ENCODE measurements around the gene ANK3. TPM values are rescaled to one million over a fixed set of nuclear protein-coding genes. Genes with fewer than 3 reads are reported as not detected.

The ANK3 gene
- total and polyA plus RNA-seq, 2 experiments from 2014 or later, result 44.9 to 95.8 TPM

DNA sequence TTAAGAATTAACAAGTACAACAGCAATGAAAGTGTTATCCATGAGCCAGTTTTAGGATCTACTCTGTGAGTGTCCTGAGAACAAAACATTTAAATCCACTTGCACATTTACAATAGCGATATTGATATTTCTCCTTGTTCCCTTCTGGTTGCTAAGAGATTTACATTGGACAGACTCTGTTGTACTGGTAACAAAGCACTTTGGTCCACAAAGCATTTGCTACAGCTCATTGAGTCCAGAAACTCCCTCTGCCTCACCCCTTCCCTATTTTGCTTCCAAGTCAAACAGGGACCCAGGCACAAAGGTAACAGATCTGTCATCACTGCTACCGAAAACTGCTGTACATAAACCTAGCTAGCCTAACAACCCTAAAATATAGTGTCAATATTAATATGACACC is 2.1 kb downstream of the ANK3 start:
- H3K4me1 ChIP-seq (ENCODE audit: low read depth), result peaks cover 13% of the 10 kb centered on the region
- no peak for DNase-seq (ENCODE audit: low read depth in 1 of 2, low spot score in 1 of 2)
- no peaks in the 10 kb centered on the region for H3K36me3 ChIP-seq
- no peaks in the 10 kb centered on the region for H3K9me3 ChIP-seq (ENCODE audit: low read depth)
- H3K27ac ChIP-seq, result no peak overlapping the region
- no peak overlapping the region for H3K4me3 ChIP-seq
- no peaks in the 10 kb centered on the region for H3K27me3 ChIP-seq
- TF ChIP-seq, protein P1, sequence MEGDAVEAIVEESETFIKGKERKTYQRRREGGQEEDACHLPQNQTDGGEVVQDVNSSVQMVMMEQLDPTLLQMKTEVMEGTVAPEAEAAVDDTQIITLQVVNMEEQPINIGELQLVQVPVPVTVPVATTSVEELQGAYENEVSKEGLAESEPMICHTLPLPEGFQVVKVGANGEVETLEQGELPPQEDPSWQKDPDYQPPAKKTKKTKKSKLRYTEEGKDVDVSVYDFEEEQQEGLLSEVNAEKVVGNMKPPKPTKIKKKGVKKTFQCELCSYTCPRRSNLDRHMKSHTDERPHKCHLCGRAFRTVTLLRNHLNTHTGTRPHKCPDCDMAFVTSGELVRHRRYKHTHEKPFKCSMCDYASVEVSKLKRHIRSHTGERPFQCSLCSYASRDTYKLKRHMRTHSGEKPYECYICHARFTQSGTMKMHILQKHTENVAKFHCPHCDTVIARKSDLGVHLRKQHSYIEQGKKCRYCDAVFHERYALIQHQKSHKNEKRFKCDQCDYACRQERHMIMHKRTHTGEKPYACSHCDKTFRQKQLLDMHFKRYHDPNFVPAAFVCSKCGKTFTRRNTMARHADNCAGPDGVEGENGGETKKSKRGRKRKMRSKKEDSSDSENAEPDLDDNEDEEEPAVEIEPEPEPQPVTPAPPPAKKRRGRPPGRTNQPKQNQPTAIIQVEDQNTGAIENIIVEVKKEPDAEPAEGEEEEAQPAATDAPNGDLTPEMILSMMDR (IDR thresholded peaks at IDR 0.05; ENCODE audit: low read depth, low read length), result no peak

DNA sequence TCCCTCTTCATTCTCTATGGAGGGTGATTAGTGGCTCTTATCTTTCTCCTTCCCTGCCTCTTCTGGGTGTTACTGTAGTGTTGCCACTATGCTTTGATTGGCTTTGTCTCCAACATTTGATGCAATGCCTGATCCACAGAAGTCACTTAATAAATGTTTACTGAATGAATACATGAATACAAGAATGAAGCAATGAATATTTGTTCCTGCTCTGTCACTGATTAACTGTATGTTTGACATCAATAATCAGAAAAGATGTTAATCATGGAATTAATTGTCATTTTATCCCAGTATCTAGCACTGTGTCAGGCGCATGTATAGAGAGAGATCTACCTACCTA is 4.3 kb downstream of the ANK3 start:
- H3K27me3 ChIP-seq, result no peaks in the 10 kb centered on the region
- no peak overlapping the region for H3K4me3 ChIP-seq
- H3K9me3 ChIP-seq (ENCODE audit: low read depth), result no peaks in the 10 kb centered on the region
- TF ChIP-seq, protein P1 (IDR thresholded peaks at IDR 0.05; ENCODE audit: low read depth, low read length), result no peak
- H3K4me1 ChIP-seq (ENCODE audit: low read depth), result peaks cover 13% of the 10 kb centered on the region
- no peaks in the 10 kb centered on the region for H3K36me3 ChIP-seq
- no peak overlapping the region for H3K27ac ChIP-seq
- DNase-seq (ENCODE audit: low read depth in 1 of 2, low spot score in 1 of 2), result no peak

DNA sequence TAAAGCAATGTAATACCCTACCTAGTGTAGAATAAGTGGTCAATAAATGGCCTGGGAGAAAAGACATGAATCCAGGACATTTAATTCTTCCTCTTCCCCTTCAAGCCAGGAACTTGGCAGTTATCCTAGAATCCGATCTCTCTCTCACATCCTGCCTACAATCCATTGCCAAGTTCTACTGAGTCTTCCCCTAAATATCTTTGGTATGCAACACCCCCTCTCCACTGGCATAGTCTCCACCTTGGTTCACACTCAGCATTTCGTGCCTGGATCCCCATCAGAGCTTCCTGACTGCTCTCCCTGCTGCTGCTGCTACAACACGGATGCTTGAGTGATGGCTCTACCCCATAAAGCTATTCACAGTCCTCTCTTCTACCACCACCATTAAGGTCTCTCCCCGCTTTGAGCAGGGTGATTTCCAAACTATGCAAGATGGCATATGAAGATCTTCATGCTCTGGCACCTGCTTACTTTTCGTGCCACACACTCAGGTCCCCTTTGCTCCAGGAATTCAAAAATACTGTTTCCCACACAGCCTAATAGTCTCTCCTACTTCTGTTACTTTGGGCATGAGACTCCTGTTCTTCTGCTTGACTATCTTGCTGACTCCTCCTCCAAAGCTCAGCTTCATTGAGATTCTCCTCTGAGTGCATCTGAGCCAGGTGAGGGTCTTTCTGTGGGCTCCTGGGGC is 4.8 kb downstream of the ANK3 start:
- no peaks in the 10 kb centered on the region for H3K36me3 ChIP-seq
- TF ChIP-seq, protein P1 (IDR thresholded peaks at IDR 0.05; ENCODE audit: low read depth, low read length), result no peak
- peaks cover 13% of the 10 kb centered on the region for H3K4me1 ChIP-seq (ENCODE audit: low read depth)
- no peaks in the 10 kb centered on the region for H3K27me3 ChIP-seq
- peak in 1 of 2 donors; percentile 97 for DNase-seq (ENCODE audit: low read depth in 1 of 2, low spot score in 1 of 2)
- H3K4me3 ChIP-seq, result no peak overlapping the region
- H3K27ac ChIP-seq, result no peak overlapping the region
- no peaks in the 10 kb centered on the region for H3K9me3 ChIP-seq (ENCODE audit: low read depth)

DNA sequence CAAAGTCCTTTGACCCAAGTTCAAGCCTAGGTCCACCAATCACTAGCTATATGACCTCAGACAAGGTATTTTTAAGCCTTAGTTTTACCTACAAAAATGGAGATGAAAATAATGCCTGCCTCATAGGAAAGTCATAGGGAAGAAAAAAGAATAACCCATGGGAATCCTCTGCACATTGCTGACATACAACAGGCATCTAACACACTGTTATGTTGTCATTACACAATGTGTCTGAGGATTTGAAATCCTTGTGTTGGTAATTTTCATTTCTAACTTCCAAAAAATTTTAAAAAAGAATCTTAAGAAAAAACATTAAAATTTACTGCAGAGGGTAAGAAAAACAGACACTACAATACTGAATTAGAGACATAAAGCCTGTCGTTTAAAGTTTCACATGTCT is 5.7 kb downstream of the ANK3 start:
- Histone ChIP-seq H3K27ac (no peak overlapping the region), H3K36me3 (no peaks in the 10 kb centered on the region), H3K9me3 (ENCODE audit: low read depth) (no peaks in the 10 kb centered on the region), H3K4me3 (no peak overlapping the region), H3K27me3 (no peaks in the 10 kb centered on the region), H3K4me1 (ENCODE audit: low read depth) (peaks cover 6% of the 10 kb centered on the region)
- TF ChIP-seq, protein P1 (IDR thresholded peaks at IDR 0.05; ENCODE audit: low read depth, low read length), result no peak
- peak in 1 of 2 donors; percentile 30 for DNase-seq (ENCODE audit: low read depth in 1 of 2, low spot score in 1 of 2)

DNA sequence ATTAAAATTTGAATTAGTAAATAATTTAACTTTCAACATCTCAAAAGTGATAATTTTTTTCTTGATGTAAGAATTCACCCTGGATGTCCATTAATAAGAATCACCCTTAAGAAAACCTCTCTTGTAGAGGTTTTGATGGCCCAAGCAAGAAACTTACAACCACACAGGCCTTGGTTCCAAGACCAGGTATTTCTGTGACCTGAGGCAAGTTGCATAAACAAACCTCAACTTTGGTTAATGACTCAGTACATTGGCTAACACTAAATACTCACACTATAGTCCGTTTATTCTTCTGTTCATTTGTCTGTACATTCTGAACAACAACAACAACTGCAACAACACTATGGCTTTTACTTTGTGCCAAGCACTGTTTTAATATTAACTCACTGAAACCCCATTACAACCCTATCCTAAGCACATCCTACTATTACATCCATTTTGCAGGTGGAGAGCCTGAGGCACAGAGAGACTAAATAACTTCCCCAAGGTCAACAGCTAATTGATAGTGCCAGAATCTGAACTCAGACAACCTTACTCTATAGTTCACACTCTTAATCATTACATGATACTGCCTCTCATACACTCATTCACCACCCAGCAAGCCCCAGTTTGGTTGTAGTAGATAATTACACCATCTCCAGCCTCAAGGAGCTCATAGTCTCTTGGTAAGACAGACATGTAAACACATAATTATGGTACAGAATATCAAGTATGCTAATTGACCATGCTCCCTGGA is 6.6 kb downstream of the ANK3 start:
- TF ChIP-seq, protein P1 (IDR thresholded peaks at IDR 0.05; ENCODE audit: low read depth, low read length), result no peak
- peak in 1 of 2 donors; percentile 40 for DNase-seq (ENCODE audit: low read depth in 1 of 2, low spot score in 1 of 2)

More for the DNA sequence above, 6.6 kb downstream of the ANK3 start:
- H3K36me3 ChIP-seq, result no peaks in the 10 kb centered on the region
- no peak overlapping the region for H3K27ac ChIP-seq
- H3K9me3 ChIP-seq (ENCODE audit: low read depth), result no peaks in the 10 kb centered on the region
- no peak overlapping the region for H3K4me3 ChIP-seq
- no peaks in the 10 kb centered on the region for H3K4me1 ChIP-seq (ENCODE audit: low read depth)
- H3K27me3 ChIP-seq, result no peaks in the 10 kb centered on the region

All from cardiac muscle cell (in vitro differentiated cells and primary cell).